Skeletal muscle cell (primary cell): ENCODE measurements around the gene RTBDN.
"Not testable (repeated sequence)": the region's sequence is repeated elsewhere in the genome, so short reads cannot be mapped to it uniquely, and the experiment has no call there.

ENCODE experiments used
- DNase-seq: peaks from one replicate; pipeline ENCODE4 v3.0.0-alpha.2; 2010; ENCODE audit warnings: low read depth
- H3K4me3 ChIP-seq: 2 replicates; pipeline ENCODE4 v1.5.1; 2011; ENCODE audit warnings: low read depth, mild to moderate bottlenecking, control low read depth, low read length, moderate library complexity

RTBDN gene

DNA sequence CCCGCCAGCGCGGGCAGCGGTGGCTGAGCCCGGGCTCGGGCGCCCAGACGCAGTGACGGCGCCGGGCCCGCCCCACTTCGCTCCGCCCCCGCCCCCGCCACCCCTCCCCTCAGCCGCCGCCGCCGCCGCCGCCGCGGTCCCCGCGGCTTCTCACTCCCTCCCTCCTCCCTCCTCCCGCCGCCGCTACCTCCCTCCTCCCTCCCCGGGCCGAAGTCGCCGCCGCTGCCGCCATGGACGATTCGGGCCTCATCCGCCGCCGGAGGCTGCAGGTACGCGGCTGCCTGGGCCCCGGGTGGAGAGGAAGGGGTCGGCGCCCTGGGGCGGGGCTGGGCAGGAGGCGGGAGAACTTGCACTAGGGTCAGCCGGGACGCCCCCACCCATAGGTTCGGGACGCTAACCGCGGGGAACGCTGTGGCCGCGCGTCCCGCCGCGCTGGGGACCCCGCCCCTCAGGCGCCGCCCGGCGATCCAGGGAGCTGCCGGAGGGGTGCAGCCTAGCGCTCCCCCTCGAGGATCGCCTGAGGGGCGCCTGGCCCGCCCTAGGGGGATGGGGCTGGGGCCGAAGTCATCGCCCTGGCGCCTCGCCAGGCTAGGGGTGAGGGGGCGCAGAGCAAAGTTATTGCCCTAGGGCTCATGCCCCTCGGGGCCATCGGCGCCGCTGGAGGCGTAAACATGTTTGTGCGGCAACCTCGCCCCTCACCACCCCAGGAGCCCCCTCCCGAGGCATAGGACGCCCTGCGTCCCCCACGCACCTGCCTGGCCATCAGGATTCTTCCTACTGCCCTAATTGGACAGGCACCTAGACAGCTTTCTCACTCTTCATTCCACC, 427 bp downstream of the RTBDN start:
- no peak for DNase-seq
- peak overlapping the region; percentile 46 for H3K4me3 ChIP-seq

DNA sequence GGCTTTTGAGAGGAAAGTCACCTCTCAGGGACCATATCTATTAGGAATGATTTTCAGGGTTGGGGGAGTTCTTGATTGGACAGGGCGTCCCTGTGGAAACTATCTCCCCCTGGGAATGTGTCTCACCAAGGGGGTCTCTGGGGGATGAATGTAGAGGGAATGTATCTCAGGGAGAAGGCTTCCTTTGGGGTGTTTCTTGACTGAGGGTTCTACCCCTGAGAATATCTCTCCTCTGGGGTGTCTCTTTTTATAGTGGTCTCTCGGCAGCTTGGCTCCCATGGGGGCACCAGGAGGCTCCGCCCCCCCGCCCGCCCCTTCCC, 1.0 kb downstream of the RTBDN start:
- no peak for DNase-seq
- H3K4me3 ChIP-seq: no peak overlapping the region

DNA sequence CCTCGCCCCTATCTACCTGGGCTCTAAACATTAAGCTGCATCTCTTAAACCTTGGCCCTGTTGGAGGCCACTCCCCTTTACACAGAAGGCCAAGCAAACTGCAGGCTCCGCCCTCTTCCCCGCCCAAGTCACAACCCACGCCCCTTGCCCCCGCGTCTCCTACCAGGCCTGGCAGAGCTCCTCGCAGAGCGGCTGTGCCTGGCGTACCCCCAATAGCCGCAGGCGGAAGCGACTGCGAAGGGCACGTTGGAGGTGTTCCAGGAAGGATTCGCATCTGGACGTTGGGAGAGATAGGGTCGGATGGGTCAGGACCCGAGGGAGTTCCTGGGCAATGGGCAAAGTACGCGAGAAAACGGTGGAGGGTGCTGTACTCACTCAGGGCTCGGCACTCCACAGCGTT, 5.9 kb downstream of the RTBDN start:
- DNase-seq: no peak
- no peak overlapping the region for H3K4me3 ChIP-seq

DNA sequence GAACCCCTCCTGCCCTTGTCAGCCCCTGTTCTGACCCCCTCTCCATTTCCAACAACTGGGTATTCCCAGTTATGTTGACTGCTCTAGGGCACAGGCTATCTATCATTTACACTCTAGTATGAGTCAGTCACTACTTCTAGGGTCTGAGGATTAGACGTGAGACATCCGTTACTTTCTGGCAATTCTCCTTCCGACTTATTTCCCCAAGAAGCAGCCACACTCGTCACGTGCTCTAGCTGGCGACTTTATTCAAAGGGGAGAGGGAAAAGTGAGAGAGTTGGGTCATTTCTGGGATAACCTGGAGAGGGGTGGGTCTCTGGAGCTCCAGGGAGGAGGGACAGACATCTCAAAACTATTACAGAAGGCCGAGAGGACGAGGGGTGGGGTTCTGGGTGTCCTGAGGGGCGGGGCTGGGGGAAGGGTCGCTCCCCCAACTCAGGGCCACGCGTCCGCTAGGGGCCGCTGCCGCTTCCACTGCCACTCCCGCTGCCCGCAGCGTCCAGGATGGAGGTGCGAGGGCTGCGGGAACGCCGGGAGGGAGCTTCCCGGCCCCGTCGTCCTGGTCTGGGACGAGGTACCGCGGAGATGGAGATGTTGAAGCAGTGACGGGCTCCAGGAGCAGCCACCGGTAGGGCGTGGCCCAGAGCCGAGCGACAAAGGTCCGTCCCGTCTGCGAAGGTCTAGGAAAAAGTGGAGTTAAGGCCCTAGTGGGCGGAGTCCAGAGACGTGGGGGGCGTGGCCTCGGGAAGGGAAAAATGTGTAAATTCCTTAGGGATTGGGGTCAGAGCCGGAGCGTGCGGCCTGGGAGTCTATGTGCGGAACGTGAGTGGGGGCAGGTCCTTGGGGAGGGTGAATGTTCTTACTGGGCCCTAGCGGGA, 8.9 kb downstream of the RTBDN start:
- no peak for DNase-seq
- H3K4me3 ChIP-seq: no peak overlapping the region

DNA sequence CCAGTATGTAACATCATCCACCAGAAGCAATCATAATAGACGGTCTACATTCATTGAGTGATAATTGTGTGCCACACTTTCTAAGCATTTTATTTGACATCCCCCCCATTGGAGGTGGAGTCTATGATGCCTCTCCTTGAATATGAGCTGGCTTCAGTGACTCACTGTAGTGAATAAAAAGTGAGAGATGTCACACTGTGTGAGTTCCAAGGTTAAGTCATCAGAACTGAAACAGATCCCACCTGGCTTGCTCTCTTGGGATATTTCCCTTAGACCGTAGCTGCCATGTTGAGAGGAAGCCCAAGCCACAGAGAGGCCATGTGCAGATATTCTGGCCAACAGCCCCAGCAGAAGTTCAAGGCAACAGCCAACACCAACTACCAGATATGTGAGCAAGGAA, 12.6 kb downstream of the RTBDN start:
- no peak overlapping the region for H3K4me3 ChIP-seq
- no peak for DNase-seq

DNA sequence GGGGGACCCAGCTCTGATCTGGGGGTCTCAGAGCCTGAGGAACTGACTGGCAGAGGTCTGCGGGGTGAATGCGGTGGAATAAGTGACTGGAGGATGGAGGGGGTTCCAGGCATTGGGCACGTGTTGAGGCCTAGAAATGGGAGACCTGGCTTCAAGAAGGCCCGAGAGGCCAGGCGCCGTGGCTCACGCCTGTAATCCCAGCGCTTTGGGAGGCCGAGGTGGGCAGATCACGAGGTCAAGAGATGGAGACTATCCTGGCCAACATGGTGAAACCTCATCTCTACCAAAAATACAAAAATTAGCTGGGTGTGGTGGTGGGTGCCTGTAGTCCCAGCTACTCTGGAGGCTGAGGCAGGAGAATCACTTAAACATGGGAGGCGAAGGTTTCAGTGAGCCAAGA, 16.6 kb downstream of the RTBDN start:
- H3K4me3 ChIP-seq, DNase-seq: not testable (repeated sequence)

DNA sequence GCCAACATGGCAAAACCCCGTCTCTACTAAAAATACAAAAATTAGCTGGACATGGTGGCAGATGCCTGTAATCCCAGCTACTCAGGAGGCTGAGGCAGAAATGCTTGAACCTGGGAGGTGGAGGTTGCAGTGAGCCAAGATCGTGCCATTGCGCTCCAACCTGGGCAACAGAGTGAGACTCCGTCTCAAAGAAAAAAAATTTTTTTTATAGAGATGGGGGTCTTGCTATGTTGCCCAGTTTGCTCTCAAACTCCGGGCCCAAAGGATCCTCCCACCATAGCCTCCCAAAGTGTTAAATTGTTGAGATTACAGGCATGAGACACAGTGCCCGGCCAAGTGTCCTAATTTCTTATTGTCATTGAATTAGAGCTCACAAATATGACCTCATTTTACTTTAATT, 17.2 kb downstream of the RTBDN start:
- not testable (repeated sequence) for DNase-seq, H3K4me3 ChIP-seq

DNA sequence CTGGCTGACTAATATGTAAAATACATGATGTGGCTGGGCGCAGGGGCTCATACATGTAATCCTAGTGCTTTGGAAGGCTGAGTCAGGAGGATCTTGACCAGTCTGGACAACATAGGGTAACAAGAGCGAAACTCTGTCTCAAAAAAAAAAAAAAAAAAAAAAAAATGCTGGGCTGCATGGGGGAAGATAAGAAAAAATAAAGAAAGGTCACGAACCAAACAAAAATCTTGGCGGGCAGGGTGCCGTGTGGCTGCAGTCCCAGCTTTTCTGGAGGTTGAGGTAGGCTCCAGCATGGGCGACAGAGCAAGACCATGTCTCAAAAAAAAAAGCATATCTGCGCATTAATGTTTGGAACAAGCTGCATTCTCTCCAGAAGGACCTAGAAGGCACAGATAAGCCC, 19.3 kb downstream of the RTBDN start:
- no peak overlapping the region for H3K4me3 ChIP-seq
- DNase-seq: no peak

DNA sequence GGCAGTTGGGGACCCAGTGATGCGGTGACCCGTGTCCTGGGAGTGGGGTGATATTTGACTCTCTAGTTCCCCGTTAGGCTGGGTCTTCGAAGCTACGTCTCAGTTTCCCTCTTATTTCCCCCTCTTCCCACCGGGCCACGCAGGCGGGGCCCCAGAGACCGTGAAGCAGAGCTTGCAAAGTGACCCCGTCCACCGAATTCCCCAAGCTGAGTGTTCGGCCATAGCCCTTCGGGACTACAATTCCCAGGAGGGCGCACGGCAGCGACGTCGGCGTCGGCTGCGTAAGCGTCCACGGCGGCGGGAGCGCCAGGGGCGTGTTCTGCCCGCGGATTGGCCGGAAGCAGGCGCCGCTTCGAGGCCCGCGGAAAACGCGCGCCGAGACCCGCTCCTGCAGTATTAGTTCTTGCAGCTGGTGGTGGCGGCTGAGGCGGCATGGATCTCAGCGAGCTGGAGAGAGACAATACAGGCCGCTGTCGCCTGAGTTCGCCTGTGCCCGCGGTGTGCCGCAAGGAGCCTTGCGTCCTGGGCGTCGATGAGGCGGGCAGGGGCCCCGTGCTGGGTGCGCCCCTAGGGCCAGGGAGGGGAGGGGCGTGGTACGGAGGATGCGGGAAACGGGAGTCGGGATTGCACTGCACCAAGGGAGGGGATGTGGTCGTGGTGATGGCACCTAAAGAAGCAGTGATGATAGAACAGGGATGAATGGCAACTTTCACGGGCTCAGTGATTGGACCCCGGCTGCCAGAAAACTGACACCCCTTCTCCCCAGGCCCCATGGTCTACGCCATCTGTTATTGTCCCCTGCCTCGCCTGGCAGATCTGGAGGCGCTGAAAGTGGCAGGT, 27.9 kb downstream of the RTBDN start, which contains the start of gene RNASEH2A:
Gene RNASEH2A, plus strand, starts transcription at position 343 of the 840 bp plus-strand sequence. Its CDS starts 90 bp downstream, at position 433.
- H3K4me3 ChIP-seq: peak within 1 kb of the TSS; percentile 80
- no peak for DNase-seq

DNA sequence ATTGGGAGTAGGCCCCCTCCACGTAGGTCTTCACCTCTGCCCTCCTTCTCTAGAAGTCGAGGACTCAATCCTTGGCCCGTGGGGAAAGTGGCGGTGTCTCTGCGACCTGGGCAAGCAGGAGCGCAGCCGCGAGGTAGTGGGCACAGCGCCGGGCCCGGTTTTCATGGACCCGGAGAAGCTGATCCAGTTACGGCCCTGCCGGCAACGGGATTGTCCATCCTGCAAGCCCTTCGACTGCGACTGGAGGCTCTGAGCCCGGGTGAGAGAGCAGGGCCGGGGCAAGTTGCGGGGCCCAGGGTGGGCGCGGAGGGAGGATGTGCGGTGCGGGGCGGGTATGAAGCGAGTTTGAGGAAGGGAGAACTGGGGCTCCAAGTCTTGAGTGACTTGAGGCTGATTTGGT, 30.3 kb downstream of the RTBDN start:
- no peak overlapping the region for H3K4me3 ChIP-seq
- no peak for DNase-seq

DNA sequence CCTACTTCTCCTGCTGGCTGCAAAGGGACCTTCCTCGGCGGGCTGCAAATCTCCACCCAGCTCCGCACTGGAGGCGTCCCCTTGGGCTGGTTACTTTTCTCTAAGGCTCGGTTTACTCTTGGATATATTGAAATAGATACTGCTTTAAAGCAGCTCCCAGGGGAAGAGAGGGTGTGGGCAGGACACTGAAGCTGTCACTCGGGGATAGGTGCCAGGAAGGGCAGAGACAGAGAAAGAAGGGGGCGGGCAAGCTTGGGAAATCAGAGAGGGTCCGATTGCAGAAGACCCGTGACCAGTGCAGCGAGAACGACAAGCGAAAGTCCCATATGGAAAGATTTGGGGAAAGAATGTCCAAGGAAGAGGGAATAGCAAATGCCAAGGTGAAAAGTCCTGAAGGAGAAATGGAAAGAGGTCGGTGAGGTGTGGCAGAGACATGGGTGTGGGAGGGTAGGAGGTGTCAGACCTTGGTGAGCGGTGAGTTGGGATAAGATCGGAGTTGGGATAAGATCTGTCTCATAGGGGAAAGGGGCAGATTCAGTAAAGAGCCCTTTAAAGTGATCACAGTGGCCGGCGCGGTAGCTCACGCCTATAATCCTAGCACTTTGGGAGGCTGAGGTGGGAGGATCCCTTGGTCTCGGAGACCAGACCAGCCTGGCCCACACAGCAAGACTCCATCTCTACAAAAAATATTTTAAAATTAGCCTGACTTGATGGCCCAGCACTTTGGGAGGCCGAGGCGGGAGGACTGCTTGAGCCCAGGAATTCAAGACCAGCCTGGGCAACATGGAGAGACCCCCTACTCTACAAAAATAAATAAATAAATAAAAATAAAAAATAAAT, 31.9 kb downstream of the RTBDN start:
- peak overlapping the region; percentile 92 for H3K4me3 ChIP-seq
- DNase-seq: no peak

DNA sequence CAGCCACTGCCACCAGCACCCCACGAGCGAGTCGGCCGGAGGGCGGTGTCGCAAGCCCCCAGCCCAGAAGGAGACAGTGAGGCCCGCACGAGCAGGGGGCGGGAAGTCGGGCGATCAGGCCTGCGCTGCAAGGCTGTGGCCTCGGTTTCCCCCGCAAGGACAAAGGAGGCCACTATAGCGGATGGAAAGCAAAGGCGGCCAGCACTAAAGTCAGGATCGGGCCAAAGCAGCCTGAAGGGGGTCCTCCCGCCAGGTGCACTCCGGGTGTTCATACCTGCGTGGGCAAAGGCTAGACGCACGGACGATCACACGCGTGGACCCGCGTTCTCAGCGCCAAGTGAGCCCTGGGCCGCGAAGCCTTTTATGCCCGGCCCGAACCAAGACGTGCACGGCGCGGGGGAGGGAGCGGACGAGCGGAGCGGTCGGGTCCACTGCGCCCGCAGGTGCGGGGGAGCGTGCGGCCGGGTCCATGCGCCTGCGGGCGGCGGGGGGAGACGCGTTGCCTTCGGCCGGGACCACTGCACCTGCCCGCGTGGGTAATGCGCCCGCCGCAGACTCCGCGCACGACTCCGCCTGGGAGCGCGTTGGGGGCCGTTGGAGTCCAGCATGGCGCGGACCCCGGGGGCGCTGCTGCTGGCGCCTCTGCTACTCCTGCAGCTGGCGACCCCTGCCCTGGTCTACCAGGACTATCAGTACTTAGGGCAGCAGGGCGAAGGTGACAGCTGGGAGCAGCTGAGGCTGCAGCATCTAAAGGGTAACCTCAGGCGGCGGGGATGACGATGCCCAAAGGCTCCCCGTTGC, 32.7 kb downstream of the RTBDN start, which contains the start of the genes PRDX2 and THSD8:
Gene PRDX2, minus strand, starts transcription at position 335 of the 801 bp plus-strand sequence. CDS start 539 bp downstream, outside the sequence.
Gene THSD8, plus strand, starts transcription at position 604 of the 801 bp plus-strand sequence. Its CDS starts 3 bp downstream, at position 607.
- peak within 1 kb of the TSS; percentile 92 for H3K4me3 ChIP-seq
- DNase-seq: no peak

DNA sequence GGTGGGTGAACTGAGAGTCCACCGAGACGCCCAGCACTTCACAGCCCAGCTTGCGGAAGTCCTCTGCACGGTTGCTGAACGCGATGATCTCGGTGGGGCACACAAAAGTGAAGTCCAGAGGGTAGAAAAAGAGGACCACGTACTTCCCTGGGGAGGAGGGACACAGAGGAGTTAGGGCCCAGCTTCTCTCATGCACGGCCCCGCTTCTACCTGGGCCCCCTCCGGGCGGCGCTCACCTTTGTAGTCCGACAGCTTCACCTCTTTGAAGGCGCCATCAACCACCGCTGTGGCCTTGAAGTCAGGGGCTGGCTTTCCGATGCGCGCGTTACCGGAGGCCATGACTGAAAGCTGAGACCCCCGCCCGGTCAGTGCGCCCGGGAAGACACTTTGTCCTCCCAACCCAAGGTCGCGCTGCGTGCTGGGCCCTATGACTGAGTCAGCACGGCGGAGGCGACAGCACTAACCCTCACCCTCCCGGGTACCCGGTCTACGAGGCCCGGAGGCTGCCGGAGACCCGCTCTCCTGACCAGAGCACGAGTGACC, 33.4 kb downstream of the RTBDN start:
- peak overlapping the region; percentile 92 for H3K4me3 ChIP-seq
- no peak for DNase-seq

DNA sequence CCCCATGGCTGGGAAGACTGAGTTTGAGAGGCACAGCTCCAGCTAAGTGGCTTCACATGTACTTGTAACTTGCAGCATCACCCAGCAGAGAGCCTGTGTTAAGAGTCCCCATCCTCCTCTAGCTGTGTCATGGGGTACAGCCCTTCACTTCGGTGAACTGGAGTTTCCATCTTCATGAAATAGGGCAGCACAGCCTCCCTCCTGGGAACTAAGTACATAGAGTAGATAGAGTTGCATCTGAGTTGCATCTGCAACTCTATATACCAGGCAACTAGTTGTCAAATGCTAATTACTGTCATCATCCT, 34.0 kb downstream of the RTBDN start:
- H3K4me3 ChIP-seq: peak overlapping the region; percentile 92
- no peak for DNase-seq

DNA sequence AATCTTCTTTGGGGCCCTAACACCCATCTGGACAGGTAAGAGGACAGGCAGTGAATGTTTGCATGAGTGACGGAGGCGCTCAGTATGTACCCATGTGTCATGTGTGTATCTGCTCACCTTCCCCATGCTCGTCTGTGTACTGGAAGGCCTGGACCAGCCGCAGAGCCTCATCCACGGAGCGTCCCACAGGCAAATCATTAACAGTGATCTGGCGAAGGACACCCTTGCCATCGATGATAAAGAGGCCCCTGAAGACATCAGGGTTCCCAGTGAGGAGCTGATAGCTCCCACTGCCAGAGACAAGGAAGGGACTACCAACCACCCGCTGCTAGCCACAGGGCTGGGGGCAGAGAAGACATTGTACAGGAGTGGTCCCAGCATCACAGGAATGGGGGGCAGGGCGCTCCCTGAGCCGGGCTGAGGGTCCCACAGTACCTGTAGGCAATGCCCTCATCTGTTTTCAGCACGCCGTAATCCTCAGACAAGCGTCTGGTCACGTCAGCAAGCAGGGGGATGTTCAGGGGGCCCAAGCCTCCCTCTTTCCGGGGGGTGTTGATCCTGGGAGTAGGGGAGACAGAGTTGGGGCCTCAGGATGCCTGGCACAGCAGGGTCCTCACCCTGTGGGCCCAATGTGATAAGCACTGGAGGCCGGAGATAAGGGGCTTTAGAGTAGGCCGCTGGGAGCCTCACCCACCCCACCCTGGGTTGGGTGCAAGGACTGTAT, 34.5 kb downstream of the RTBDN start:
- no peak overlapping the region for H3K4me3 ChIP-seq
- no peak for DNase-seq

DNA sequence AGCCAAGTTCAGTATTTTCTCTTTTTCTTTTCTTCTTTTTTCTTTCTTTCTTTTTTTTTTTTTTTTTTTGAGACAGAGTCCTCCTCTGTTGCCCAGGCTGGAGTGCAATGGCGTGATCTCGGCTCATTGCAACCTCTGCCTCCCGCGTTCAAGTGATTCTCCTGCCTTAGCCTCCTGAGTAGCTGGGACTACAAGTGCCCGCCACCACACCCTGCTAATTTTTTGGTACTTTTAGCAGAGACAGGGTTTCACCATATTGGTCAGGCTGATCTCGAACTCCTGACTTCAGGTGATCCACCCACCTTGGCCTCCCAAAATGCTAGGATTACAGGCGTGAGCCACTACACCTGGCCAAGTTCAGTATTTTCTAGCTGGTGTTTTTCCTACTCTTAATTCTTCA, 36.8 kb downstream of the RTBDN start:
- H3K4me3 ChIP-seq, DNase-seq: not testable (repeated sequence)

DNA sequence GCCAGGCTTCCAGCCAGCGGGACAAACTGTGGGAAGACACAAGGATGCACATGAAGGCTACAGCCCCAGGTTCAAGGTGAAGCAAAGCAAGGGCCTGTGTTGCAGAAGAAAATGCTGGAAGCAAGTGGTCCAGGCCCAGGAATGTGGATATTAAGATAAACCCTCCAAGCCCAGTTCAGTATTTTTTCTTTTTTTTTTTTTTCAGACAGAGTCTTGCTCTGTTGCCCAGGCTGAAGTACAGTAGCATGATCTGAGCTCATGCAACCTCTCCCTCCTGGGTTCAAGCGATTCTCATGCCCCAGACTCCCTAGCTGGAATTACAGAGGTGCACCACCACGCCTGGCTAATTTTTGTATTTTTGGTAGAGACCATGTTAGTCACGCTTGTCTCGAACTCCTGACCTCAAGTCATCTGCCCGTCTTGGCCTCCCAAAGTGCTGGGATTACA, 37.2 kb downstream of the RTBDN start:
- DNase-seq: no peak
- H3K4me3 ChIP-seq: no peak overlapping the region
